NCI-H526 treated with DMSO at 0.1 percent for 48 hours (cell line): ENCODE results near the gene BUB1B.

Experiments
- DNase-seq: peaks from one replicate; lab custom pipeline; 2025; lab: John Stamatoyannopoulos, UW

Gene BUB1B

DNA sequence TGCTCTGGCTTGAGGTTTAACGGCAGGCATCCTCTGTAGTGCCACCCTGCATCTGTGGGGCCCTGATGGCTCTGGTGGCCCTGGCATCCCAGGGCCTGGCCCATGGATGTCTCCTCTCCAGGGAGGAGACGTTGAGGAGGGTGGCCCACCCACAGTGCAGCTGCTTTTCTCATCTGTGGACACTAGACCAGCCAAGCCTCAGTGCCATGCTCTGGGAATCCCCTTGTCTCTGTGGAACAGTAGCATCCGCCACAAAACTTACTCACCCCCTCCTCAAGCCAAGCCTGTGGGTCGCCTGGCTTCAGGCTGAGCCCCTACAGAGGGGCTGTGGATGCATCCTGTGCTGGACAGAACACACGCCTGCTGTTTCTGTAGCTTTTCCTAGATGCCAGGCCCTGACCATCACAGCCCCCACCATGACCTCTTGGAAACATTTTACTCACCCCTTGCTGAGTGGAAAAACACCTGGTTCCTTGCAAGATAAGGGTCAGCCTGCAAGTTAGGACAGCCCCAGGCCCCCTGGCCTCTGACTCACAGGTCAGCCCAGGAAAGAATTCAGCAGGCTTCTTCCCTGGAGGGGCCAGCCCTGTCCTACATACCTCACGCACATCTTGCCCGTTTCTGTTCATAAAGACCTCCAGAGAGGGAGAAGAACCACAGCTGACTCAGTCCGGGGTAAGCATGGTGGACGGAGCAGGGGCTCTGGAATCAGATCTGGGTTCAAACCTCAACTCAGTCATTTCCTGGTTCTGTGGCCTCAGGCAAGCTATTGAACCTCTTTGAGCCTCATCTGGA, 97.0 kb downstream of the BUB1B start:
- DNase-seq, result no peak

DNA sequence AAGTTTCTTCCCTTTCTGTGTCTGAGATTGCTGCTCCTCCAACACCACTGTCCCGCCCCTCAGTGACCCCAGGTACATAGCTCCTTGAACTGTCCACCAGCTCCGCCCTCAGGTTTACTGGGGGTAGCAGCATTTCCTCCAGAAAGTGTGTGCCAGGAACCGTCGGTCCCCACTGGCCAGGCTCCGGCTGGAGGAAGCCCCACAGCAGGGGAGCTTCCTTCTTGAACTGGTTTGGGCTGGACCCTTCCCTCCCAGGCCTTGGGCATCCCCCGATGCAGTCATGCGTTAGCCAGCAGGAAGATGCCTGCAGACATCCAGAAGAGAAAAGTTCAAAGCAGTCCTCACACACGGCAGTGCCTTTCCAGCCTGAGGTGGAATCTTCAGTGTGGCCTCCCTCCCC, 97.7 kb downstream of the BUB1B start:
- DNase-seq, result no peak

DNA sequence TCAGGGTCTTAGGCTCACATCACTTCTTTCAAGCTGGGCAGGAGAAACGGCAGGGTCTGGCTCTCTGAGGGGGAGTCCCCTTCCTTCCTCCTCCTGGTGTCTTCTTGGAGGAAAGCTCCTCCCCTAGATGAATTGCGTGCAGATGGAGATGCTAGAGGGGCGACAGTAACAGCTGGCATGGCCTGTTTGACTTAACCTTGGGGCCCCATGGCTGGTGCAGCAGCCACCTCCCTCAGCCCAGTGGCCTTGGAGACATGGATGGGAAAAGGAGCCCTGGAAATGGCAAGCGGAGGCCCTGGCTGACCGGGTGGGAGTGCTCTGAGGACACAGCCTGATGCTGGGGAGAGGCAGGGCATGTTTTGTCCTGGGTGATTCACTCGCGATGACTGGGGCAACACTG, 98.2 kb downstream of the BUB1B start:
- DNase-seq, result no peak

DNA sequence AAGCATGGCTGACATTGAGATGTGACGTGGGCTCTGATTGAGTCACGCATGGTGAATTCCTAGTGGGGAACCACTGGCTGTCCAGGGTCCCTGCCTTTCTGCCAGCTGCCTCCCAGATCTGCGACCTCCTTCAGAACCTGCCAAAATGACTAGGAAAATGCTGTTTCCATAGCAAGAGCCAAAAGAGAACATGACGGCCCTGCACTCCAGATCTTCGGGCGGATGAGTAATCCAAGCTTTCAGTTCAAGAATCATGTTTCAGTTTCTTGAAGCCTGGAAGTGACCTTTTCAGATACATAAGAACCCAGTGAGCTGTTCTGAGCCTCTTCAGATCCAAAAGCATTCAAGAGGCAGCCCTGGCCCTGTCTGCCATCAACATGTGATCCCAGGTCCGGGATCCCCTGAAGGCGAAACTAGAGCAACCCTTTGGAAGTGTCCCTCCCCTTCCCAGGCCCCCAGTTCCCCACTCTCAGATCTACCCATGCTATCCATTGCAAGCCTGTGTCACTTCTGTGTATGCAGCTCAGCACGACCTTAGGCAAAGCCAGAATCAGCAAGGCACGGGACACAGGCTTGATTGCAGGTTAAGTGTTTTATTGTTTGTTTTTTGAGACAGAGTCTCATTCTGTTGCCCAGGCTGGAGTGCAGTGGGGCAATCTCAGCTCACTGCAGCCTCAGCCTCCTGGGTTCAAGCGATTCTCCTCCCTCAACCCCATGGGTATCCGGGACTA, 102.3 kb downstream of the BUB1B start:
- DNase-seq, result no peak

- no peak for DNase-seq
These were observed 103.7 kb downstream of the BUB1B start for GRCh38 chr15:40264321-40265153.

DNA sequence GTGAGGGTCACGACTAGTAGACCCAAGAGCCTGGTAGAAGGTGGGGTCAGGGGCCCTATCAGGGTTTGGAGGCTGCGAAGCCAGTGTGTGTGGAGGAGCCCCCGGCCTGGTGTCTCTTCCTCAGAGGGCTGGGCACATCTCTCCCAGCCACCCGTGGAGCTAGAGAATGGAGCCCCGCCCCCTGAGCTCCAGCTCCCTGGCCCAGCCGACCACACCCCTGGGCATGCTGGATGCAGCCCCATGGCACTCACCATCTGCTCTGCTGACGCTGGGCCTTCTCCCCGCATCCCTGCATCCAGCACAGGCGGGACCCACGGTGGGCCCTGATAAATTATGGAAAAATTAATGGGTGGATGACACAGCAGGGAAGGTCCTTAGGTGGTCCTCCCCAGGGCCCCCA, 104.5 kb downstream of the BUB1B start:
- DNase-seq, result no peak

DNA sequence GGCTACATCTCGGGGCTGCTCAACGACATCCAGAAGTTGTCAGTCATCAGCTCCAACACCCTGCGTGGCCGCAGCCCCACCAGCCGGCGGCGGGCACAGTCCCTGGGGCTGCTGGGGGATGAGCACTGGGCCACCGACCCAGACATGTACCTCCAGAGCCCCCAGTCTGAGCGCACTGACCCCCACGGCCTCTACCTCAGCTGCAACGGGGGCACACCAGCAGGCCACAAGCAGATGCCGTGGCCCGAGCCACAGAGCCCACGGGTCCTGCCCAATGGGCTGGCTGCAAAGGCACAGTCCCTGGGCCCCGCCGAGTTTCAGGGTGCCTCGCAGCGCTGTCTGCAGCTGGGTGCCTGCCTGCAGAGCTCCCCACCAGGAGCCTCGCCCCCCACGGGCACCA, 105.0 kb downstream of the BUB1B start:
- DNase-seq, result no peak

DNA sequence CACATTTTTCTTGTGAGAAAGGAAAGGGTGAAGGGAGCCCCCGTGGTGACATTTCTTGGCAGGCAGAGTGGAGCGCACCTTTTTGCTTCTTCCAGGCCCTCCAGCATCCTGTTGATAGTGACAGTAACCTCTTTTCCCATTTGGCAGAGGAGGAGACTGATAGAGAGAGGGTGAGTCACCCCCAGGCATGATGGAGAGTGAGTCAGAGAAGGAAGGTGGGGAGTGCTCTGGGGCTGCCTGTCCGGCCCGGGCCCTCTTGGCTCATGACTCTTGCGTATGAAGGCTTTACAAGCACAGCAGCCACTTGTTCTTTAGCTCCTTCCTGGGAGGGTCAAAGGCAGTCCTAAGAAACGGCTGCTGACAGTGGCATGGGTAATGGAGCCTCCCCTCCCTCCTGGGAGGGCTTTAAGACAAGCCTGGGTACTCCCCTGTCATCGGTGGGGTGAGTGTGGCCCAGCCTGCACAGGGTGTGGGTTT, 106.0 kb downstream of the BUB1B start:
- DNase-seq, result no peak

GRCh38 chr15:40267670-40268069, 106.8 kb downstream of the BUB1B start:
- DNase-seq, result no peak

- DNase-seq, result no peak
These were observed 108.7 kb downstream of the BUB1B start for GRCh38 chr15:40269604-40270003.

DNA sequence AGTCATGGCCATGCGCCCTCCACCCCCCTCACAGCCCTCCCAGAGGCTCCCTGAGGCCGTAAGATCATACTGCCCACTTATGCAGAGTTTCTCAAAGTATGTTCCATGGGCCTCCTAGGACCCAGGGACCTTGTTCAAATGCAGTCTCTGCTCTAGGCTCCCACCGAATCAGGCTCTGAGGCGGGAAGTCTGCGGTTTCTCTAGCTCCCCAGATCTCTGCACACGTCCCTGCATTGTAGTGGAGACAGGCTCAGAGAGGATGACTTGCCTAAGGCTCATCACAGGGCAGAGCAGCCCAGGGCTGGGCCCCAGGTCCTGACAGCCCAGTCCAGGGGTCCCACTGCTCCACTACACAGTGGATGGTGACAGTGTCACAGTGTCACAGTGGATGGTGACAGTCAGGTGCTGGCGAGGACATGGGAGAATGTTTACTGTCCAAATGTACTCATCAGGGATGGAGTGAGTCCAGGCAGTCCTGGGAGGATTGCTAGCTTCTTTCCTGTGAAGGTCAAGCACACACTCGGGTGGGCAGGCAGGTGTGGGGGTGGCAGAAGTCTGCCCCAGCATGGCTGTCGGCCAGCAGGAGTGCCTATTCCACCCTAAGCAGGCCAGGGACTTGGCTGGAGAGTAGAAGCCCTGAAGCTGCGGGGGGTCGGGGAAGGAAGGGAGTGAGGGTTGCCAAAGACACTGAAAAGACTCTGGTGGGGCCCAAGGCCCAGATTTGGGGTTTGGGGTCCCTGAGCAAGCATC, 109.6 kb downstream of the BUB1B start:
- DNase-seq, result no peak
